Left lung (tissue), 10 donors: ENCODE measurements around the gene CHMP6. TPM values are rescaled to one million over a fixed set of nuclear protein-coding genes. Genes with fewer than 3 reads are reported as not detected.

ENCODE experiments used
- ATAC-seq: fragments of 200-7000 bp; cut with Tn5 transposase; one replicate; pipeline ENCODE4 v1.9.1; 2020; ENCODE audit warnings: moderate library complexity
- DNase-seq, 4 donors: peaks; one replicate each; pipeline ENCODE4 v3.0.0-alpha.2; 2013 to 2020
- H3K27ac ChIP-seq, 2 donors: fragments of 200-600 bp; sonication (generic) in 1 of 2; one replicate each; pipeline versions ENCODE4 v1.5.0 to v1.8.0; 2020 to 2021
- H3K27me3 ChIP-seq, 2 donors: fragments of 200-600 bp; sonication (generic) in 1 of 2; one replicate each; pipeline versions ENCODE4 v1.5.0 to v1.8.0; 2020 to 2021
- H3K36me3 ChIP-seq, 2 donors: fragments of 200-600 bp; sonication (generic) in 1 of 2; one replicate each; pipeline versions ENCODE4 v1.5.0 to v1.8.0; 2020 to 2021
- H3K4me1 ChIP-seq, 2 donors: fragments of 200-600 bp; one replicate each; pipeline ENCODE4 v1.8.0; 2021
- H3K4me3 ChIP-seq, 2 donors: fragments of 200-600 bp; sonication (generic) in 1 of 2; one replicate each; pipeline versions ENCODE4 v1.5.0 to v1.8.0; 2020 to 2021; ENCODE audit warnings: mild to moderate bottlenecking in 1 of 2
- H3K9me3 ChIP-seq, 2 donors: fragments of 200-600 bp; sonication (generic) in 1 of 2; one replicate each; pipeline versions ENCODE4 v1.5.0 to v1.8.0; 2020 to 2021
- intact Hi-C, 2 donors: fragments of 100-400 bp; cut with DNase I; formaldehyde crosslinking; loops; one replicate each; pipeline versions ENCODE4 v1.11.2 to v1.14.2; 2022
- polyA plus RNA-seq, 6 donors: library from polyadenylated mRNA; unstranded; fragments of 120-200 nt; gene quantifications; one replicate each; pipeline ENCODE4 v1.2.1, GENCODE V29; 2013; ENCODE audit not compliant: insufficient read length in 6 of 6
- total RNA-seq, 2 donors: library from RNA; stranded (reverse); fragmentation: NEBNext Ultra II Directional; extraction: Animal tissue kit (Norgen Biotek cat#: 25700); gene quantifications; one replicate each; pipeline ENCODE4 v1.2.1, GENCODE V29; 2021
- TF ChIP-seq, protein P1 (sequence below), 2 donors: fragments of 200-600 bp; sonication (generic) in 1 of 2; IDR thresholded peaks; one replicate each; pipeline versions ENCODE4 v1.5.0 to v1.8.0; 2021; ENCODE audit warnings: antibody characterized with exemption in 2 of 2
- donor health status: DM: no; HTN: yes; CAD: no.
- donor health status: DM: no; HTN: no; CAD: no.

The CHMP6 gene
- total and polyA plus RNA-seq, 8 donors = 24.1 to 32.7 (median 28.6) TPM

DNA sequence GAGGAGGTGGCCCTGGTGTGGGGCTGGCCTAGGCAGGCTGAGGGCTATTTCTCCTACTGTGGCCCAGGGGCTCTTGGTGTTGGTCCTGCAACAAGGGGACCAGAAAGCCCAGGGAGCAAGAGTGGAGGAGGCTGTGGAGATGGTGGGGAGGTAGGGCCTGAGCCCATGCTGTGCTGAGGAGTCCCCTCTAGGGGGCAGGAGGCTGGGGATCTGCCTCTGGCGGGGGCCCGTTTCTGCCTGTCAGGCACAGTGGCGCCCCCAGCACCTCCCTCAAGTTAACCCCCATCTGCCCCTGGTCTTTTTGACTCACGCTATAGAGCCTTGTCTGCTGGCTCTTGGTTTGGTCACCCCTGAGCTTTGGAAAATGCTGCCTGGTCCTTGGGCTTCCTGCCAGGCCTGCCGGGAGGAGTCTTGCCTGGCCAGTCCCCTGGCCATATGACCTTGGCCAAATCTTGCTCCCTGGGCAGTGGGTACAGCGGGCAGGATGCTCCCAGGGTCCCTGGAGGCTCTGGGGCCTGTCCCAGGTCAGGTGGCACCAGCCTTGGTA is 49.2 kb downstream of the CHMP6 start:
- peaks cover 0 to 17% of the 10 kb centered on the region in 2 donors for H3K27me3 ChIP-seq
- intact Hi-C loops = no loop called here
- DNase-seq (no peak), ATAC-seq (no peak)
- peaks cover 58 to 88% of the 10 kb centered on the region in 2 donors for H3K4me1 ChIP-seq
- H3K9me3 ChIP-seq = no peaks in the 10 kb centered on the region
- no peak overlapping the region for H3K4me3 ChIP-seq
- TF ChIP-seq, protein P1, sequence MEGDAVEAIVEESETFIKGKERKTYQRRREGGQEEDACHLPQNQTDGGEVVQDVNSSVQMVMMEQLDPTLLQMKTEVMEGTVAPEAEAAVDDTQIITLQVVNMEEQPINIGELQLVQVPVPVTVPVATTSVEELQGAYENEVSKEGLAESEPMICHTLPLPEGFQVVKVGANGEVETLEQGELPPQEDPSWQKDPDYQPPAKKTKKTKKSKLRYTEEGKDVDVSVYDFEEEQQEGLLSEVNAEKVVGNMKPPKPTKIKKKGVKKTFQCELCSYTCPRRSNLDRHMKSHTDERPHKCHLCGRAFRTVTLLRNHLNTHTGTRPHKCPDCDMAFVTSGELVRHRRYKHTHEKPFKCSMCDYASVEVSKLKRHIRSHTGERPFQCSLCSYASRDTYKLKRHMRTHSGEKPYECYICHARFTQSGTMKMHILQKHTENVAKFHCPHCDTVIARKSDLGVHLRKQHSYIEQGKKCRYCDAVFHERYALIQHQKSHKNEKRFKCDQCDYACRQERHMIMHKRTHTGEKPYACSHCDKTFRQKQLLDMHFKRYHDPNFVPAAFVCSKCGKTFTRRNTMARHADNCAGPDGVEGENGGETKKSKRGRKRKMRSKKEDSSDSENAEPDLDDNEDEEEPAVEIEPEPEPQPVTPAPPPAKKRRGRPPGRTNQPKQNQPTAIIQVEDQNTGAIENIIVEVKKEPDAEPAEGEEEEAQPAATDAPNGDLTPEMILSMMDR (IDR thresholded peaks at IDR 0.05) = peak in 1 of 2 donors; percentile 41
- no peaks in the 10 kb centered on the region for H3K36me3 ChIP-seq
- peak overlapping the region in 1 of 2 donors; percentile 15 for H3K27ac ChIP-seq

DNA sequence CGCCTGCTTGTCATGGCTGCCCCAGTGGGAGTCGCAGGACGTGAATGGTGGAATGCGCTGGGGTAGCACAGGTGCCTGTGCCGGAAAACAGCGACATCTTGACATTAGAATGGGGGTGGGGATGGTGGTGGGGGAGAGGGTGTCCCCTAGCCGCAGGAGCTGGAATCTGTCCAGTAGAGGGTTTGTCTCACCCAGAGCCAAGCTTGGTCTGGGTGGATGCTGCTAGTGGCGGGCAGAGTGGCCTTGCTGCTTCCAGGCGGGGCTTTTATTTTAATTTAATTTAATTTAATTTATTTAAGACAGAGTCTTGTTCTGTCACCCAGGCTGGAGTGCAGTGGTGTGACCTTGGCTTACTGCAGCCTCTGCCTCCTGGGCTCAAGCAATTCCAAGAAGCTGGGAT is 51.0 kb downstream of the CHMP6 start:
- Histone ChIP-seq H3K36me3 (no peaks in the 10 kb centered on the region), H3K4me3 (no peak overlapping the region), H3K27me3 (no peaks in the 10 kb centered on the region), H3K4me1 (peaks cover 54 to 92% of the 10 kb centered on the region in 2 donors), H3K9me3 (no peaks in the 10 kb centered on the region), H3K27ac (peak overlapping the region; percentile 78 to 80)
- intact Hi-C loops = no loop called here
- TF ChIP-seq, protein P1 (IDR thresholded peaks at IDR 0.05) = no peak
- no peak for ATAC-seq
- no peak for DNase-seq

DNA sequence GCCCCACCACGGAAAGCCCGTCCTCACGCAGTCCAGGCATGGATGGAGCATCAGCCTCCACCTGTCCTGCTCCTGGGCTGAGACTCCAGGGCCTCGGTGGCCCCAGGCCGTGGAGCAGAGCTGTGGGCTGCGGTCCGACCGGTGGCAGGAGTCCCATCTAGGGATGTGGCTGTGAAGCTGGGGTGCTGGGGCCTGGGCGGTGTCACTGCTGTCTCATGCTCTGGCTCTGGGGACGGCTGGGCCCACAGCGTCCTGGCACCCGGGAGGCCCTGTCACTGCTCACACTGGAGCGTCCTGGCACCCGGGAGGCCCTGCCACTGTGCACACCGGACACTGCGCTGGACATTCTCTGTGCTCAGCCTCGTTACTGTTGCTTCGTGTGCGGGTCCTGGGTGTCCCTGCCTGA is 51.7 kb downstream of the CHMP6 start:
- no peaks in the 10 kb centered on the region for H3K9me3 ChIP-seq
- peak overlapping the region; percentile 78 to 80 for H3K27ac ChIP-seq
- no peaks in the 10 kb centered on the region for H3K27me3 ChIP-seq
- TF ChIP-seq, protein P1 (IDR thresholded peaks at IDR 0.05) = no peak
- no peak overlapping the region for H3K4me3 ChIP-seq
- peak in 1 of 4 donors; percentile 79 for DNase-seq
- H3K4me1 ChIP-seq = peaks cover 48 to 90% of the 10 kb centered on the region in 2 donors
- no peak for ATAC-seq
- intact Hi-C loops = no loop called here
- no peaks in the 10 kb centered on the region for H3K36me3 ChIP-seq

DNA sequence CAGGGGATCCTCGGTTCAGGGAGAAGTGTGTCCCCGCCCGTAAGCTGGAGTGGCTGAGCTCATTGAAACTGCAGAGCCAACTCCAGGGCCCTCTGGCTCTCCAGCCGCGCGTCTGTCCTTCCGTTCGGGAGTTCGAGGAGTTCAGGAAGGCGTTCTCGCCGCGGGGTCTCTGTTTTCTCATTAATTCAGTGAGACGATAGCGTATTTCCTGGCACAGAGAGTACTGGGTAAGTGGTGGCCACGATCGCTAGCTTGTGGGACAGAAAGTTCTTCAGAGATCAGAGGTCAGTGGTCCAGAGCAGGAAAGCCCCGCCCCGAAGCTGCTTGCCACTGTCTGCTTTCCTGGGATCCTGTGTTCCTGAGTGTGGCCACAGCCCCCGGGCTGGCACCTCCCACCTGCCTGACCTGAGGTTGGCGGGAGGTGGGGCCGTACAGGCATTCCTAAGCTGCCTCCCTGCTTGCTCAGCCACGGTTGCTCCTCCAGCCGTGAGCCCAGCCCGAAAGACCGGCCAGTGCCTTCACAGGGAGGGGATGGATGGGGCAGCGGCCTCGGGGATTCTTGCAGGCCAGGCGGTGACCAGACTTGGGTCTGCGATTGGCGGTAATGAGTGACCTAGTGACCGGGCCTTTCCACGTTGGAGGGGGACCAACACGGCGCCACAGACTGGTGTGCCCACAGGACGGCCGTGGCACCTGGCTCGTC is 52.2 kb downstream of the CHMP6 start:
- Histone ChIP-seq H3K4me3 (no peak overlapping the region), H3K36me3 (no peaks in the 10 kb centered on the region), H3K27me3 (no peaks in the 10 kb centered on the region), H3K9me3 (no peaks in the 10 kb centered on the region), H3K27ac (peak overlapping the region; percentile 78 to 80), H3K4me1 (peaks cover 46 to 90% of the 10 kb centered on the region in 2 donors)
- peak in 2 of 4 donors; percentile 78 to 92 for DNase-seq
- TF ChIP-seq, protein P1 (IDR thresholded peaks at IDR 0.05) = no peak
- intact Hi-C loops = no loop called here
- peak; percentile 85 for ATAC-seq

DNA sequence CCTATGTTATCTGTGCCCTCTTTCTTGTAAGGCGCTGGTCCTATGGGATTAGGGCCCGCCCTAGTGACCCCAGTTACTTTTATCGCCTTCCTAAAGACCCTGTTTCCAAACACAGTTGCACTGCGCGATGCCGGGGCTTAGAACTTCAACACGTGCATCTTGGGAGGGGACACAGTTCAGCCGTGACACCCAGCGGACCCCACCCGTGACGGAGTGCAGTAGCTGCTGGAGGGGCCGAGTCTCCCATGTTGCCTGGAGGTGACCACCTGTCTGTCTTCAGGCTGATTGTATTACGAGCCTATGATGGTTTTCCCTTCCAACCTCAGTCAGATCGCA is 52.8 kb downstream of the CHMP6 start:
- H3K4me1 ChIP-seq = peaks cover 50 to 90% of the 10 kb centered on the region in 2 donors
- TF ChIP-seq, protein P1 (IDR thresholded peaks at IDR 0.05) = no peak
- H3K27me3 ChIP-seq = no peaks in the 10 kb centered on the region
- DNase-seq (no peak), ATAC-seq (no peak)
- intact Hi-C loops = no loop called here
- no peaks in the 10 kb centered on the region for H3K9me3 ChIP-seq
- H3K27ac ChIP-seq = peak overlapping the region; percentile 78 to 80
- no peak overlapping the region for H3K4me3 ChIP-seq
- no peaks in the 10 kb centered on the region for H3K36me3 ChIP-seq
